Testis (tissue), 2 donors: ENCODE measurements around the gene NKAIN2.

Experiments used
- POLR2A ChIP-seq: fragments of 450-650 bp; IDR thresholded peaks from one replicate; pipeline ENCODE4 v1.6.1; 2017; ENCODE audit warnings: antibody characterized with exemption, mild to moderate bottlenecking, moderate library complexity
- TF ChIP-seq, protein P1 (sequence below), 3 experiments: fragments of 450-650 bp in 2 of 3; fragments of 200-600 bp in 1 of 3; sonication (generic) in 1 of 3; IDR thresholded peaks; one replicate each; pipeline ENCODE4 v1.5.1; 2016 to 2019; ENCODE audit warnings: antibody characterized with exemption in 3 of 3, mild to moderate bottlenecking in 2 of 3, moderate library complexity in 1 of 3

DNA sequence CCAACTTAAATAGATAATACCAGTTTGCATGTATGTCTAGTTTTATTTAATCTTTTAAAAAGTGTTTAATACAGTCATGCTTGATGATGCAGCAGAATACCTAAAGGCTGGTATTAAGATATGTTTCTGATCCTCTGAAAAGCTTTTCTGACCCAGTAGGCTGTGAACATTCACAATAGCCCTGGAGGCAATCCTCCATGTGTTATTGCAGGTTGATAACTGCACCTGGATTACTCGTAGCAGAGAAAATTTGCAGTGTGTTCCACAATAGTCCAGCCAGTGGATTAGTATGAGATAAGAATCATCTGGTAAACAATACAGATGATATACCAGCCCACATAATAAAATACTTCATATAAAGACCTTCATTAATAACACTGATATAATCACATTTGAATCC, 979.7 kb downstream of the NKAIN2 start:
- TF ChIP-seq, protein P1, sequence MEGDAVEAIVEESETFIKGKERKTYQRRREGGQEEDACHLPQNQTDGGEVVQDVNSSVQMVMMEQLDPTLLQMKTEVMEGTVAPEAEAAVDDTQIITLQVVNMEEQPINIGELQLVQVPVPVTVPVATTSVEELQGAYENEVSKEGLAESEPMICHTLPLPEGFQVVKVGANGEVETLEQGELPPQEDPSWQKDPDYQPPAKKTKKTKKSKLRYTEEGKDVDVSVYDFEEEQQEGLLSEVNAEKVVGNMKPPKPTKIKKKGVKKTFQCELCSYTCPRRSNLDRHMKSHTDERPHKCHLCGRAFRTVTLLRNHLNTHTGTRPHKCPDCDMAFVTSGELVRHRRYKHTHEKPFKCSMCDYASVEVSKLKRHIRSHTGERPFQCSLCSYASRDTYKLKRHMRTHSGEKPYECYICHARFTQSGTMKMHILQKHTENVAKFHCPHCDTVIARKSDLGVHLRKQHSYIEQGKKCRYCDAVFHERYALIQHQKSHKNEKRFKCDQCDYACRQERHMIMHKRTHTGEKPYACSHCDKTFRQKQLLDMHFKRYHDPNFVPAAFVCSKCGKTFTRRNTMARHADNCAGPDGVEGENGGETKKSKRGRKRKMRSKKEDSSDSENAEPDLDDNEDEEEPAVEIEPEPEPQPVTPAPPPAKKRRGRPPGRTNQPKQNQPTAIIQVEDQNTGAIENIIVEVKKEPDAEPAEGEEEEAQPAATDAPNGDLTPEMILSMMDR (IDR thresholded peaks at IDR 0.05), result no peak
- no peak for TF ChIP-seq POLR2A
